HL-60 (cell line): ENCODE results near the gene NEIL1.
"Not testable (repeated sequence)": the region's sequence is repeated elsewhere in the genome, so short reads cannot be mapped to it uniquely, and the experiment has no call there.

ENCODE experiments used
- DNase-seq, 2 experiments: peaks; one replicate each; pipeline ENCODE4 v3.0.0-alpha.2; 2010 to 2020; ENCODE audit warnings: low read depth in 1 of 2, low spot score in 1 of 2
- H3K27ac ChIP-seq: fragments of 250-450 bp; sonication (Bioruptor Pico); replicated peaks from 2 replicates; pipeline ENCODE4 v1.5.1; 2020; ENCODE audit warnings: mild to moderate bottlenecking, moderate library complexity
- H3K27me3 ChIP-seq: fragments of 250-450 bp; sonication (Bioruptor Pico); 2 replicates; pipeline ENCODE4 v1.5.1; 2021; ENCODE audit warnings: mild to moderate bottlenecking, moderate library complexity; ENCODE audit not compliant: insufficient read depth, poor library complexity, severe bottlenecking
- H3K4me3 ChIP-seq: replicated peaks from 2 replicates; pipeline ENCODE4 v1.5.1; 2011; ENCODE audit warnings: mild to moderate bottlenecking, control low read depth, low read length; ENCODE audit not compliant: insufficient read depth
- GABPA ChIP-seq: IDR thresholded peaks from 2 replicates; pipeline ENCODE4 v1.6.1; 2012; ENCODE audit warnings: low read depth
- POLR2AphosphoS5 ChIP-seq: IDR thresholded peaks from 2 replicates; pipeline ENCODE4 v1.6.1; 2012; ENCODE audit warnings: low read depth
- SPI1 ChIP-seq: IDR thresholded peaks from 2 replicates; pipeline ENCODE4 v1.6.1; 2012; ENCODE audit warnings: low read depth, mild to moderate bottlenecking, borderline replicate concordance
- TF ChIP-seq, protein P1 (sequence below): IDR thresholded peaks from one replicate; pipeline ENCODE4 v1.5.1; 2011; ENCODE audit warnings: low read length, control low read depth, inconsistent platforms; ENCODE audit not compliant: insufficient read depth
- TF ChIP-seq, protein P2 (sequence below): IDR thresholded peaks from 2 replicates; pipeline ENCODE4 v1.6.1; 2012; ENCODE audit warnings: low read depth; ENCODE audit not compliant: insufficient replicate concordance

Gene NEIL1

DNA sequence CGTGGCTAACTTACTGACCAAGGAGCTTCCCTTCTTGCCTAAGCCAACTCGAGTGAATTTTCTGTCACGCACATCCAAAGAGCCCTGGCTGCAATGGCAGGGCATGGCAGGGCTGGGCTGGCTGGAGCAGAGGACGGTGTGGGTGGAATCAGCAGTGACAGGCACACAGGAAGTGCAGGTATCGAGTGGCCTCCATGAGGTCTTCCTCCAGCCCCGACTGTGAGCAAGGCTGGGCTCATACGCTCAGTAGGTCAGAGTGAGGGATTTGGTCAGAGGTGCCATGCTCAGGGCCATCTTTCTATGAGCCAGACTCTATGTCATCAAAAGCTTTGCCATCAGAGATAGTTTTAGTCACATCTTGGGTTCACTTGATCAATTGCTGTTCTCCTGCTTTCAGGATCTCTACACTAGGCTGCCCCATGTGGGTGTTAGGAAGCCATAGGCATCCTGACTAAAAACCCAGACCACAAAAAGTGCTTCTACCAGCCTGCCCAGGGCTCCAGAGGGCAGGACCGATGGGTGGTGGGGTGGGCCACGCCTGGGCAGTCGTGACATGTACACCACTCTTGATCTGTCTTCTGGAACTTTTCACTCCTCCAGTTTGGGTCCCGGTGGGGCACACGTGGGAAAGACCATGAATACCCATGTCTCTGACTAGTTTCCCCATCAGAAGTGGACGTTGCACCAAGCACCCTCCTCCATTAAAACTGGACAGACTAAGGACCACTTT is 33.6 kb upstream of the NEIL1 start:
- no peak overlapping the region for H3K4me3 ChIP-seq
- no peak for DNase-seq
- no peak overlapping the region for H3K27ac ChIP-seq
- TF ChIP-seq POLR2AphosphoS5 (no peak), SPI1 (no peak), GABPA (no peak)
- TF ChIP-seq, protein P1, sequence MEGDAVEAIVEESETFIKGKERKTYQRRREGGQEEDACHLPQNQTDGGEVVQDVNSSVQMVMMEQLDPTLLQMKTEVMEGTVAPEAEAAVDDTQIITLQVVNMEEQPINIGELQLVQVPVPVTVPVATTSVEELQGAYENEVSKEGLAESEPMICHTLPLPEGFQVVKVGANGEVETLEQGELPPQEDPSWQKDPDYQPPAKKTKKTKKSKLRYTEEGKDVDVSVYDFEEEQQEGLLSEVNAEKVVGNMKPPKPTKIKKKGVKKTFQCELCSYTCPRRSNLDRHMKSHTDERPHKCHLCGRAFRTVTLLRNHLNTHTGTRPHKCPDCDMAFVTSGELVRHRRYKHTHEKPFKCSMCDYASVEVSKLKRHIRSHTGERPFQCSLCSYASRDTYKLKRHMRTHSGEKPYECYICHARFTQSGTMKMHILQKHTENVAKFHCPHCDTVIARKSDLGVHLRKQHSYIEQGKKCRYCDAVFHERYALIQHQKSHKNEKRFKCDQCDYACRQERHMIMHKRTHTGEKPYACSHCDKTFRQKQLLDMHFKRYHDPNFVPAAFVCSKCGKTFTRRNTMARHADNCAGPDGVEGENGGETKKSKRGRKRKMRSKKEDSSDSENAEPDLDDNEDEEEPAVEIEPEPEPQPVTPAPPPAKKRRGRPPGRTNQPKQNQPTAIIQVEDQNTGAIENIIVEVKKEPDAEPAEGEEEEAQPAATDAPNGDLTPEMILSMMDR = no peak
- TF ChIP-seq, protein P2, sequence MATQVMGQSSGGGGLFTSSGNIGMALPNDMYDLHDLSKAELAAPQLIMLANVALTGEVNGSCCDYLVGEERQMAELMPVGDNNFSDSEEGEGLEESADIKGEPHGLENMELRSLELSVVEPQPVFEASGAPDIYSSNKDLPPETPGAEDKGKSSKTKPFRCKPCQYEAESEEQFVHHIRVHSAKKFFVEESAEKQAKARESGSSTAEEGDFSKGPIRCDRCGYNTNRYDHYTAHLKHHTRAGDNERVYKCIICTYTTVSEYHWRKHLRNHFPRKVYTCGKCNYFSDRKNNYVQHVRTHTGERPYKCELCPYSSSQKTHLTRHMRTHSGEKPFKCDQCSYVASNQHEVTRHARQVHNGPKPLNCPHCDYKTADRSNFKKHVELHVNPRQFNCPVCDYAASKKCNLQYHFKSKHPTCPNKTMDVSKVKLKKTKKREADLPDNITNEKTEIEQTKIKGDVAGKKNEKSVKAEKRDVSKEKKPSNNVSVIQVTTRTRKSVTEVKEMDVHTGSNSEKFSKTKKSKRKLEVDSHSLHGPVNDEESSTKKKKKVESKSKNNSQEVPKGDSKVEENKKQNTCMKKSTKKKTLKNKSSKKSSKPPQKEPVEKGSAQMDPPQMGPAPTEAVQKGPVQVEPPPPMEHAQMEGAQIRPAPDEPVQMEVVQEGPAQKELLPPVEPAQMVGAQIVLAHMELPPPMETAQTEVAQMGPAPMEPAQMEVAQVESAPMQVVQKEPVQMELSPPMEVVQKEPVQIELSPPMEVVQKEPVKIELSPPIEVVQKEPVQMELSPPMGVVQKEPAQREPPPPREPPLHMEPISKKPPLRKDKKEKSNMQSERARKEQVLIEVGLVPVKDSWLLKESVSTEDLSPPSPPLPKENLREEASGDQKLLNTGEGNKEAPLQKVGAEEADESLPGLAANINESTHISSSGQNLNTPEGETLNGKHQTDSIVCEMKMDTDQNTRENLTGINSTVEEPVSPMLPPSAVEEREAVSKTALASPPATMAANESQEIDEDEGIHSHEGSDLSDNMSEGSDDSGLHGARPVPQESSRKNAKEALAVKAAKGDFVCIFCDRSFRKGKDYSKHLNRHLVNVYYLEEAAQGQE = no peak
- H3K27me3 ChIP-seq = no peaks in the 10 kb centered on the region

DNA sequence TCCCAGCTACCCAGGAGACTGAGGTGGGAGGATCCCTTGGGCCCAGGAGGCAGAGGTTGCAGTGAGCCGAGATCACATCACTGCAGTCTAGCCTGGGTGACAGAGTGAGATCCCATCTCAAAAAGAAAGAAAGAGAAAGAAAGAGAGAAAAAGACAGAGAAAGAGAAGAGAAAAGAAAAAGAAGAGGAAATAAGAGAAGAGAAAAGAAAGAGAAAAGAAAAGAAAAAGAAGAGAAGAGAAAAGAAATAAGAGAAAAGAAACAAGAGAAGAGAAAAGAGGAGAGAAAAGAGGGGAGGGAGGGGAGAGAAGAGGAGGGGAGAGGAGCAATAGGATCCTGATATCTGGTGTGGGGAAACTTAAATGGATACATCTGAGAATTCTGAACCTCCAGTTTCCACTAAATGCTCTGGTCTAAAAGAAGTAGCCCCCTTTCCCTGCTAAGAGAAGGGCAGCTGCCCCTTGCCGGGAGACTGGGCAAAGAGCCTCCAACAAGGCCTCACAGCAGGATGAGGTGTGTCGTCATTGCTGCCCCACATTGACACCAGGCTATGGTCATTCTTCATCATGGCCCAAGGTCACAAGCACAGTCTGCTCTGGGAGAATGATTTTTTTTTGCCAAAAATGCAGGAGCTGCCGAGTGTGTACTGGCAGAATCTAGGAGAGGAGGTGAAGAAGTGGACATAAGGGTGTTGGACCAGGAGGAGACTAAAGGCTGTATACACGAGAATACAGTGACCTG is 32.1 kb upstream of the NEIL1 start:
- H3K27ac ChIP-seq = no peak overlapping the region
- no peak for DNase-seq
- TF ChIP-seq, protein P1 = no peak
- TF ChIP-seq SPI1 = no peak
- no peaks in the 10 kb centered on the region for H3K27me3 ChIP-seq
- H3K4me3 ChIP-seq = no peak overlapping the region

DNA sequence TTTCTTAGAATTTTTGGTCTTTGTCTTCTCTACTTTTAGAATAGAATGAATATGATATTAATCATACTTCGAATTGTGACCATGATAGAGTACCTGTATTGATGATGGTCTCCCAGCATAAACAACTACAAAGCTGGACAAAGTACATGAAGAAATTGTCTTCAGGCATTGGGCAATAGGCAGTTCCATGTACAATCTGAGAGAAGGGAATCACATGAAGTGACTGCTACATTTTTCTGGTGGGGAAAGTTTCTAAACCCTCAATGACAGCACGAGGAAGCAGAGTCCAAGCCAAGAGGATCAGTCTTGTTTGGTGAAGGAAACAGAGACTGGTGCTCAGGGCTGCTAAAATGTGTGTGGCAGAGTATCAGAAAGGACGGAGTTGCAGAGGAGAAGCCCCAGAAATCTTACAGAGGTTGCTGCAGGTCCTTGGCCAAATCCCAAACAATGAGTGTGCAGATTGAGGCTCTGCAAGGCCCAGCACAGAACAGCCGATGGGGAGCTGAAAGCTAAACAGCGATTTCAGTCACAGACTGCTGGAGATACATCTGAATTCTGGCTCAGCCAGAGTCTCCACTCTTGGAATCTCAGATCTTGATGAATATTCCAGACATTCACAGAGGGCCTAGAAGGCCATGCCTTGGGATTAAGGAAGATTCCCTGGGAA is 27.5 kb upstream of the NEIL1 start:
- not testable (repeated sequence) for H3K27me3 ChIP-seq, H3K27ac ChIP-seq, DNase-seq, H3K4me3 ChIP-seq

DNA sequence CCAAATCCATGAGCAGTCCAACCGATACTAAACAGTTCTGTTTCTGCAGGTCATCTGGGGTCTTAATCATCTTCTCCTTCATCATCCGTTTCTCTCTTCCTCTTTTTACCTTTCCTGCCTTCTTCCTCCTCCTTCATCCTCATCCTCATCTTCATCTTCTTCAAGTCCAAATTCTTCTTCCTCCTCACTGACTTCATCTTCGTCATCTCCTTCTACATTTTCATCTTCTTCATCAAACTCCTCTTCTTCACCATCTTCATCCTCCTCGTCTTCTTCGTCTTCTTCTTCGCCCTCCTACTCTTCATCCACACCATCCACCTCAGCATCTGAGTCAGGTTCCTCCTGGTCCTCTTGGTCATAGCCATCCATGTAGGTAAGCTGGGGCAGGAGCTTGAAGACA is 25.1 kb upstream of the NEIL1 start:
- Histone ChIP-seq H3K4me3 (no peak overlapping the region), H3K27me3 (no peaks in the 10 kb centered on the region), H3K27ac (no peak overlapping the region)
- no peak for DNase-seq
- TF ChIP-seq POLR2AphosphoS5 (no peak), SPI1 (no peak), GABPA (no peak)
- TF ChIP-seq, protein P1 = no peak
- TF ChIP-seq, protein P2 = no peak
